Stimulated activated naive CD8-positive, alpha-beta T cell treated with anti-CD3 and anti-CD28 coated beads, Interleukin-15, amount 100 ng/mL, for 72 hours (primary cell): ENCODE data around the gene CD72.
"Not testable (repeated sequence)": the region's sequence is repeated elsewhere in the genome, so short reads cannot be mapped to it uniquely, and the experiment has no call there.

Source experiments
- ATAC-seq: fragments of 150-1000 bp; cut with Tn5 transposase; 2 replicates; pipeline ENCODE4 v1.10.0; 2021; ENCODE audit warnings: mild to moderate bottlenecking, moderate library complexity
- DNase-seq, 2 donors: peaks; one replicate each; pipeline ENCODE4 v3.0.0; 2021 to 2022
- H3K27ac Mint-ChIP-seq, 2 donors: one replicate each; pipeline ENCODE4 v1.8.0; 2022; ENCODE audit warnings: mild to moderate bottlenecking in 2 of 2, mixed read lengths in 2 of 2, moderate library complexity in 2 of 2
- H3K27me3 Mint-ChIP-seq: one replicate; pipeline ENCODE4 v1.8.0; 2022; ENCODE audit warnings: mixed read lengths
- H3K4me1 Mint-ChIP-seq: one replicate; pipeline ENCODE4 v1.8.0; 2022; ENCODE audit warnings: mild to moderate bottlenecking, mixed read lengths
- H3K4me3 Mint-ChIP-seq, 2 donors: one replicate each; pipeline ENCODE4 v1.8.0; 2022; ENCODE audit warnings: mild to moderate bottlenecking in 2 of 2, mixed read lengths in 2 of 2, moderate library complexity in 1 of 2
- H3K9me3 Mint-ChIP-seq, 2 donors: one replicate each; pipeline ENCODE4 v1.8.0; 2022; ENCODE audit warnings: mixed read lengths in 2 of 2

The CD72 gene

GRCh38 chr9:35656348-35656747 lies 38.1 kb upstream of the CD72 start:
- no peaks in the 10 kb centered on the region for H3K27me3 Mint-ChIP-seq
- ATAC-seq (no peak), DNase-seq (no peak)
- no peak overlapping the region for H3K4me3 Mint-ChIP-seq
- peaks cover 70% of the 10 kb centered on the region for H3K4me1 Mint-ChIP-seq
- no peak overlapping the region for H3K27ac Mint-ChIP-seq
- no peaks in the 10 kb centered on the region for H3K9me3 Mint-ChIP-seq

- H3K27ac Mint-ChIP-seq: peak overlapping the region in 1 of 2 donors; percentile 80
- H3K9me3 Mint-ChIP-seq: no peaks in the 10 kb centered on the region
- no peak overlapping the region for H3K4me3 Mint-ChIP-seq
- no peak for DNase-seq
- H3K27me3 Mint-ChIP-seq: no peaks in the 10 kb centered on the region
- H3K4me1 Mint-ChIP-seq: peaks cover 61% of the 10 kb centered on the region
- ATAC-seq: no peak
These were observed 35.4 kb upstream of the CD72 start for GRCh38 chr9:35653611-35654010.

- DNase-seq: no peak
- ATAC-seq: no peak
- H3K27ac Mint-ChIP-seq: no peak overlapping the region
- peaks cover 65% of the 10 kb centered on the region for H3K4me1 Mint-ChIP-seq
- no peak overlapping the region for H3K4me3 Mint-ChIP-seq
- H3K27me3 Mint-ChIP-seq: no peaks in the 10 kb centered on the region
- H3K9me3 Mint-ChIP-seq: no peaks in the 10 kb centered on the region
These were observed 34.6 kb upstream of the CD72 start for GRCh38 chr9:35652829-35653209.

GRCh38 chr9:35651956-35652828 lies 34.0 kb upstream of the CD72 start:
- H3K4me1 Mint-ChIP-seq: peaks cover 65% of the 10 kb centered on the region
- ATAC-seq: no peak
- peak overlapping the region; percentile 17 to 45 for H3K4me3 Mint-ChIP-seq
- H3K27me3 Mint-ChIP-seq: no peaks in the 10 kb centered on the region
- peak overlapping the region in 1 of 2 donors; percentile 42 for H3K27ac Mint-ChIP-seq
- H3K9me3 Mint-ChIP-seq: no peaks in the 10 kb centered on the region
- DNase-seq: no peak

- ATAC-seq: peak; percentile 23
- DNase-seq: peak in 1 of 2 donors; percentile 42
These were observed 32.3 kb upstream of the CD72 start, which contains the start of gene SIT1 for GRCh38 chr9:35650341-35651158. Gene SIT1 (minus strand): TSS chr9:35650931. CDS start chr9:35650853, 78 bp downstream.

GRCh38 chr9:35649431-35650340 lies 31.5 kb upstream of the CD72 start:
- Mint-ChIP-seq H3K27ac (peak overlapping the region; percentile 95 to 96), H3K9me3 (no peaks in the 10 kb centered on the region), H3K4me1 (peaks cover 69% of the 10 kb centered on the region), H3K27me3 (no peaks in the 10 kb centered on the region), H3K4me3 (peak overlapping the region; percentile 89 to 93)
- peak; percentile 38 to 44 for DNase-seq
- ATAC-seq: peak; percentile 12

More at GRCh38 chr9:35650341-35651158, 32.3 kb upstream of the CD72 start, which contains the start of gene SIT1:
- Mint-ChIP-seq H3K4me1 (peaks cover 62% of the 10 kb centered on the region), H3K4me3 (peak within 1 kb of the TSS; percentile 89 to 93), H3K9me3 (no peaks in the 10 kb centered on the region), H3K27me3 (no peaks in the 10 kb centered on the region), H3K27ac (peak within 1 kb of the TSS; percentile 95 to 96)

GRCh38 chr9:35646533-35647265 lies 28.5 kb upstream of the CD72 start:
- peak; percentile 91 to 93 for DNase-seq

GRCh38 chr9:35646153-35646532 lies 27.9 kb upstream of the CD72 start:
- Mint-ChIP-seq H3K4me3 (peak overlapping the region; percentile 91 to 100), H3K27ac (peak overlapping the region; percentile 84 to 96), H3K9me3 (peaks cover 0 to 1% of the 10 kb centered on the region in 2 donors), H3K4me1 (peaks cover 70% of the 10 kb centered on the region), H3K27me3 (no peaks in the 10 kb centered on the region)
- DNase-seq (no peak), ATAC-seq (no peak)

More at GRCh38 chr9:35646533-35647265, 28.5 kb upstream of the CD72 start:
- peak overlapping the region; percentile 91 to 100 for H3K4me3 Mint-ChIP-seq
- no peaks in the 10 kb centered on the region for H3K27me3 Mint-ChIP-seq
- no peaks in the 10 kb centered on the region for H3K9me3 Mint-ChIP-seq
- H3K4me1 Mint-ChIP-seq: peaks cover 70% of the 10 kb centered on the region
- H3K27ac Mint-ChIP-seq: peak overlapping the region; percentile 84 to 96
- peak; percentile 92 for ATAC-seq

- not testable (repeated sequence) for DNase-seq, ATAC-seq, H3K27me3 Mint-ChIP-seq, H3K9me3 Mint-ChIP-seq
- Mint-ChIP-seq H3K4me3 (peak overlapping the region; percentile 91 to 100), H3K4me1 (peaks cover 70% of the 10 kb centered on the region), H3K27ac (peak overlapping the region; percentile 84 to 96)
These were observed 27.5 kb upstream of the CD72 start for GRCh38 chr9:35645736-35646135.

- H3K4me1 Mint-ChIP-seq: peaks cover 76% of the 10 kb centered on the region
- no peak overlapping the region for H3K27ac Mint-ChIP-seq
- no peak for DNase-seq
- H3K4me3 Mint-ChIP-seq: no peak overlapping the region
- ATAC-seq: no peak
- peaks cover 4 to 13% of the 10 kb centered on the region in 2 donors for H3K9me3 Mint-ChIP-seq
- no peaks in the 10 kb centered on the region for H3K27me3 Mint-ChIP-seq
These were observed 24.8 kb upstream of the CD72 start for GRCh38 chr9:35643046-35643445.

- peaks cover 80% of the 10 kb centered on the region for H3K4me1 Mint-ChIP-seq
- H3K4me3 Mint-ChIP-seq, H3K27ac Mint-ChIP-seq, DNase-seq, ATAC-seq, H3K27me3 Mint-ChIP-seq: not testable (repeated sequence)
- peaks cover 4 to 13% of the 10 kb centered on the region in 2 donors for H3K9me3 Mint-ChIP-seq
These were observed 23.3 kb upstream of the CD72 start for GRCh38 chr9:35641478-35641877.

- peaks cover 80% of the 10 kb centered on the region for H3K4me1 Mint-ChIP-seq
- ATAC-seq, H3K27me3 Mint-ChIP-seq, H3K27ac Mint-ChIP-seq, H3K4me3 Mint-ChIP-seq, DNase-seq: not testable (repeated sequence)
- H3K9me3 Mint-ChIP-seq: peaks cover 4 to 13% of the 10 kb centered on the region in 2 donors
These were observed 22.2 kb upstream of the CD72 start for GRCh38 chr9:35640431-35640830.

- no peak for ATAC-seq
- DNase-seq: no peak
- peak overlapping the region; percentile 77 to 92 for H3K27ac Mint-ChIP-seq
- H3K4me3 Mint-ChIP-seq: peak overlapping the region; percentile 64 to 75
- no peaks in the 10 kb centered on the region for H3K27me3 Mint-ChIP-seq
- peaks cover 4 to 13% of the 10 kb centered on the region in 2 donors for H3K9me3 Mint-ChIP-seq
- peaks cover 81% of the 10 kb centered on the region for H3K4me1 Mint-ChIP-seq
These were observed 21.4 kb upstream of the CD72 start for GRCh38 chr9:35639631-35640030.

- ATAC-seq: peak; percentile 68
- Mint-ChIP-seq H3K27ac (peak overlapping the region; percentile 77 to 92), H3K4me3 (peak overlapping the region; percentile 64 to 75), H3K4me1 (peaks cover 80% of the 10 kb centered on the region), H3K9me3 (peaks cover 4 to 13% of the 10 kb centered on the region in 2 donors)
- DNase-seq, H3K27me3 Mint-ChIP-seq: not testable (repeated sequence)
These were observed 21.0 kb upstream of the CD72 start for GRCh38 chr9:35639225-35639624.
